ENCODE measurements around the gene LYZL1. TPM values are rescaled to one million over a fixed set of nuclear protein-coding genes. Genes with fewer than 3 reads are reported as not detected.
"Not testable (repeated sequence)": the region's sequence is repeated elsewhere in the genome, so short reads cannot be mapped to it uniquely, and the experiment has no call there.

Gene LYZL1
- polyA plus RNA-seq, 3 donors = not detected

- no peak for DNase-seq (ENCODE audit: extremely low read depth in 1 of 11, low read depth in 9 of 11, low spot score in 4 of 11)
These were observed 8.8 kb downstream of the LYZL1 start for GRCh38 chr10:29297678-29298077.

GRCh38 chr10:29301359-29301910, 12.6 kb downstream of the LYZL1 start:
- DNase-seq (ENCODE audit: extremely low read depth in 1 of 11, low read depth in 9 of 11, low spot score in 4 of 11) = no peak

GRCh38 chr10:29302499-29302898, 13.6 kb downstream of the LYZL1 start:
- no peak for DNase-seq (ENCODE audit: extremely low read depth in 1 of 11, low read depth in 9 of 11, low spot score in 4 of 11)

GRCh38 chr10:29304264-29304994, 15.6 kb downstream of the LYZL1 start:
- DNase-seq (ENCODE audit: extremely low read depth in 1 of 11, low read depth in 9 of 11, low spot score in 4 of 11) = peak; percentile 36 to 78 (median 67)

GRCh38 chr10:29304995-29305335, 16.1 kb downstream of the LYZL1 start:
- no peak for DNase-seq (ENCODE audit: extremely low read depth in 1 of 11, low read depth in 9 of 11, low spot score in 4 of 11)

- no peak for DNase-seq (ENCODE audit: extremely low read depth in 1 of 11, low read depth in 9 of 11, low spot score in 4 of 11)
These were observed 17.8 kb downstream of the LYZL1 start for GRCh38 chr10:29306688-29307087.

- not testable (repeated sequence) for DNase-seq (ENCODE audit: extremely low read depth in 1 of 11, low read depth in 9 of 11, low spot score in 4 of 11)
These were observed 19.3 kb downstream of the LYZL1 start for GRCh38 chr10:29308142-29308541.

- DNase-seq (ENCODE audit: extremely low read depth in 1 of 11, low read depth in 9 of 11, low spot score in 4 of 11) = no peak
These were observed 20.6 kb downstream of the LYZL1 start for GRCh38 chr10:29309465-29309864.

- not testable (repeated sequence) for DNase-seq (ENCODE audit: extremely low read depth in 1 of 11, low read depth in 9 of 11, low spot score in 4 of 11)
These were observed 21.6 kb downstream of the LYZL1 start for GRCh38 chr10:29310463-29310862.

GRCh38 chr10:29313071-29313470, 24.2 kb downstream of the LYZL1 start:
- DNase-seq (ENCODE audit: extremely low read depth in 1 of 11, low read depth in 9 of 11, low spot score in 4 of 11) = no peak

- DNase-seq (ENCODE audit: extremely low read depth in 1 of 11, low read depth in 9 of 11, low spot score in 4 of 11) = no peak
These were observed 25.9 kb downstream of the LYZL1 start for GRCh38 chr10:29314726-29315125.

GRCh38 chr10:29315814-29316213, 26.9 kb downstream of the LYZL1 start:
- DNase-seq (ENCODE audit: extremely low read depth in 1 of 11, low read depth in 9 of 11, low spot score in 4 of 11) = no peak

GRCh38 chr10:29316308-29317026, 27.6 kb downstream of the LYZL1 start:
- no peak for DNase-seq (ENCODE audit: extremely low read depth in 1 of 11, low read depth in 9 of 11, low spot score in 4 of 11)

- no peak for DNase-seq (ENCODE audit: extremely low read depth in 1 of 11, low read depth in 9 of 11, low spot score in 4 of 11)
These were observed 28.2 kb downstream of the LYZL1 start for GRCh38 chr10:29317027-29317420.

- no peak for DNase-seq (ENCODE audit: extremely low read depth in 1 of 11, low read depth in 9 of 11, low spot score in 4 of 11)
These were observed 28.7 kb downstream of the LYZL1 start for GRCh38 chr10:29317423-29318021.

- DNase-seq (ENCODE audit: extremely low read depth in 1 of 11, low read depth in 9 of 11, low spot score in 4 of 11) = peak in 2 of 11 donors; percentile 20 to 42
These were observed 29.5 kb downstream of the LYZL1 start for GRCh38 chr10:29318141-29319071.

- DNase-seq (ENCODE audit: extremely low read depth in 1 of 11, low read depth in 9 of 11, low spot score in 4 of 11) = no peak
These were observed 30.4 kb downstream of the LYZL1 start for GRCh38 chr10:29319205-29319781.

- not testable (repeated sequence) for DNase-seq (ENCODE audit: extremely low read depth in 1 of 11, low read depth in 9 of 11, low spot score in 4 of 11)
These were observed 31.8 kb downstream of the LYZL1 start for GRCh38 chr10:29320680-29321121.

GRCh38 chr10:29321656-29322055, 32.8 kb downstream of the LYZL1 start:
- DNase-seq (ENCODE audit: extremely low read depth in 1 of 11, low read depth in 9 of 11, low spot score in 4 of 11) = no peak

Data from renal cortex interstitium (tissue), 11 donors.